ENCODE measurements around the gene KCTD16. TPM values are rescaled to one million over a fixed set of nuclear protein-coding genes. Genes with fewer than 3 reads are reported as not detected.

KCTD16 gene
- total and polyA plus RNA-seq, 7 experiments from 2014 or later, result 0.07 to 0.22 (median 0.13) TPM; not detected in 4

- Histone ChIP-seq H3K27me3 (ENCODE audit: control insufficient read depth in 2 of 2, insufficient read depth in 2 of 2, low read length in 2 of 2) (no peaks in the 10 kb centered on the region), H3K4me3 (ENCODE audit: low read length) (no peak overlapping the region), H3K36me3 (ENCODE audit: control insufficient read depth in 2 of 3, insufficient read depth in 3 of 3, low read length in 3 of 3) (no peaks in the 10 kb centered on the region), H3K9me3 (ENCODE audit: control insufficient read depth in 2 of 3, low read length in 3 of 3) (no peaks in the 10 kb centered on the region), H3K4me1 (ENCODE audit: control insufficient read depth in 2 of 2, insufficient read depth in 2 of 2, low read length in 2 of 2) (no peaks in the 10 kb centered on the region), H3K27ac (ENCODE audit: low read depth, low read length) (no peak overlapping the region)
- no peak for DNase-seq
- intact Hi-C loops (cut with micrococcal nuclease), result no loop called here
- ChIA-PET POLR2A (no interaction called here), CTCF (no interaction called here)
- ATAC-seq, result no peak
- Mint-ChIP-seq H3K9me3 (peaks cover 0 to 4% (median 0%) of the 10 kb centered on the region in 11 donors), H3K27me3 (peaks cover 0 to 8% (median 4%) of the 10 kb centered on the region in 5 donors), H3K4me1 (no peaks in the 10 kb centered on the region), H3K36me3 (no peaks in the 10 kb centered on the region), H3K4me3 (no peak overlapping the region), H3K27ac (peak overlapping the region in 1 of 9 donors; percentile 62)
These were observed 233.2 kb downstream of the KCTD16 start for GRCh38 chr5:144403817-144404420.

DNA sequence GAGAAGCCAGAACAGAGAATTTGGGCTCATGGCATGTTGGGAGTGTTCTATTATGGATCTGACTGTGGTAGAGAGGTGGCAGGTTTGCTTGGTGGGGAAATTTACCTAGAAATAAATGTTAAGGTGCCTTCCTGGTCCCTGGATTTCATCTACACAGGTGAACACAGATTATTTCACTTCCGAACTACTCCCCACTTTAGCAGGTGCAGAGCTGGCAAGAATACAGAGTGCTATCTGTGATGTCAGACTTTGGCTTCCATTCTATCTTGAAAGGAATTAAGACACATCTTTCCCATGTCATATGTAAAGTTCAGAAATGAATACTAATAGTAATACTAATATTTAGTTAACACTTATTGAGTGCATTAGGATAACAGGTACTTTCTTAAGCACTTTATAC lies 234.0 kb downstream of the KCTD16 start:
- Mint-ChIP-seq H3K4me3 (no peak overlapping the region), H3K9me3 (peaks cover 0 to 4% (median 0%) of the 10 kb centered on the region in 11 donors), H3K27ac (no peak overlapping the region), H3K4me1 (no peaks in the 10 kb centered on the region), H3K27me3 (peaks cover 0 to 8% (median 4%) of the 10 kb centered on the region in 5 donors), H3K36me3 (no peaks in the 10 kb centered on the region)
- H3K4me3 ChIP-seq (ENCODE audit: low read length), result no peak overlapping the region
- intact Hi-C loops (cut with micrococcal nuclease), result no loop called here
- H3K27me3 ChIP-seq (ENCODE audit: control insufficient read depth in 2 of 2, insufficient read depth in 2 of 2, low read length in 2 of 2), result no peaks in the 10 kb centered on the region
- ChIA-PET CTCF (no interaction called here), POLR2A (no interaction called here)
- no peaks in the 10 kb centered on the region for H3K9me3 ChIP-seq (ENCODE audit: control insufficient read depth in 2 of 3, low read length in 3 of 3)
- ATAC-seq (no peak), DNase-seq (no peak)
- H3K36me3 ChIP-seq (ENCODE audit: control insufficient read depth in 2 of 3, insufficient read depth in 3 of 3, low read length in 3 of 3), result no peaks in the 10 kb centered on the region
- no peaks in the 10 kb centered on the region for H3K4me1 ChIP-seq (ENCODE audit: control insufficient read depth in 2 of 2, insufficient read depth in 2 of 2, low read length in 2 of 2)
- no peak overlapping the region for H3K27ac ChIP-seq (ENCODE audit: low read depth, low read length)

GRCh38 chr5:144405991-144406390 lies 235.3 kb downstream of the KCTD16 start:
- Mint-ChIP-seq H3K4me1 (no peaks in the 10 kb centered on the region), H3K27me3 (peaks cover 0 to 4% (median 3%) of the 10 kb centered on the region in 5 donors), H3K27ac (no peak overlapping the region), H3K4me3 (no peak overlapping the region), H3K36me3 (no peaks in the 10 kb centered on the region), H3K9me3 (peaks cover 0 to 6% (median 4%) of the 10 kb centered on the region in 11 donors)
- H3K27me3 ChIP-seq (ENCODE audit: control insufficient read depth in 2 of 2, insufficient read depth in 2 of 2, low read length in 2 of 2), result no peaks in the 10 kb centered on the region
- ChIA-PET POLR2A (no interaction called here), CTCF (no interaction called here)
- H3K9me3 ChIP-seq (ENCODE audit: control insufficient read depth in 2 of 3, low read length in 3 of 3), result no peaks in the 10 kb centered on the region
- intact Hi-C loops (cut with micrococcal nuclease), result no loop called here
- no peak overlapping the region for H3K4me3 ChIP-seq (ENCODE audit: low read length)
- DNase-seq (no peak), ATAC-seq (no peak)
- H3K36me3 ChIP-seq (ENCODE audit: control insufficient read depth in 2 of 3, insufficient read depth in 3 of 3, low read length in 3 of 3), result no peaks in the 10 kb centered on the region
- H3K27ac ChIP-seq (ENCODE audit: low read depth, low read length), result no peak overlapping the region
- no peaks in the 10 kb centered on the region for H3K4me1 ChIP-seq (ENCODE audit: control insufficient read depth in 2 of 2, insufficient read depth in 2 of 2, low read length in 2 of 2)

- DNase-seq, result no peak
- Mint-ChIP-seq H3K4me3 (no peak overlapping the region), H3K27ac (no peak overlapping the region), H3K4me1 (no peaks in the 10 kb centered on the region), H3K36me3 (no peaks in the 10 kb centered on the region), H3K27me3 (peaks cover 0 to 4% (median 3%) of the 10 kb centered on the region in 5 donors), H3K9me3 (peaks cover 0 to 6% (median 4%) of the 10 kb centered on the region in 11 donors)
- POLR2A ChIA-PET, result no interaction called here
- Histone ChIP-seq H3K36me3 (ENCODE audit: control insufficient read depth in 2 of 3, insufficient read depth in 3 of 3, low read length in 3 of 3) (no peaks in the 10 kb centered on the region), H3K4me3 (ENCODE audit: low read length) (no peak overlapping the region), H3K27me3 (ENCODE audit: control insufficient read depth in 2 of 2, insufficient read depth in 2 of 2, low read length in 2 of 2) (no peaks in the 10 kb centered on the region), H3K4me1 (ENCODE audit: control insufficient read depth in 2 of 2, insufficient read depth in 2 of 2, low read length in 2 of 2) (no peaks in the 10 kb centered on the region), H3K9me3 (ENCODE audit: control insufficient read depth in 2 of 3, low read length in 3 of 3) (no peaks in the 10 kb centered on the region), H3K27ac (ENCODE audit: low read depth, low read length) (no peak overlapping the region)
- ATAC-seq, result no peak
- intact Hi-C loops (cut with micrococcal nuclease), result no loop called here
- CTCF ChIA-PET, result no interaction called here
These were observed 235.8 kb downstream of the KCTD16 start for GRCh38 chr5:144406442-144406841.

DNA sequence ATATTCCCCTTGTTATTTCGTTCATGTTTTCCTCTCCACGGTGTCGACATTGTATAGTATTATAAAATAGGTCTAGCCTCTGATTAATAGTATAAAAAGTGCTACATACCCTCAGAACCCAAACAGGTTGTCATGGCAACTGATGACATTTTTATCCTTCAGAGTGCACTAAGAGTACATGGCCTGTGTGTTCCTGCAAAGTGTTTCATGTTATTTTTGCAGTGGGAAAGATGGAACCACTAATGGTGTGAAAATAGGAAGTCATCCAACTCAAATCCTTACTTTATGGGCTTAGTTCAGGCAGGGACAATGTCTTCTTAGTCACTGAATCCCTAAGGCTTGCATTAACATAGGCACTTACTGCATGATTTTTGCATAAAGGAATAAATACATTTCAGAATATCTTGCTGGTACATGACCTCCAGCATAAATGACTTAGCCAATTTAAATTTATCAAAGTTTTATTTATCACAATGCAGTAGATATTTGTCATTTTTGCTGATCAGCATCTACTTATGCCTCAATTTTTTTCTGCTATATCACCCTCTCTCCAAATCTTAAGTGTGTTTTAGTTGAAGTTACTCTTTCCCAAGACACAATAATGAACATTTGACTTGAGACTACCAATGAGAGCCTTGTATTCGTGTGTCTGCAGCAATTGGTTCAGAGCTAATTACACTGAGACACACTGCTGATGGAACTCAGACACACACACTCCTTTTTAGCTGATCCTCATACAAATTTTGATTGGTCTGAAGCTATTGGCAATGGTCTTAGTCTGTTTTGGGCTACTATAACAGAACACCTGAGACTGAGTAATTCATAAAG lies 243.7 kb downstream of the KCTD16 start:
- H3K27me3 ChIP-seq (ENCODE audit: control insufficient read depth in 2 of 2, insufficient read depth in 2 of 2, low read length in 2 of 2), result no peaks in the 10 kb centered on the region
- no peak overlapping the region for H3K27ac ChIP-seq (ENCODE audit: low read depth, low read length)
- intact Hi-C loops (cut with micrococcal nuclease), result no loop called here
- H3K4me1 ChIP-seq (ENCODE audit: control insufficient read depth in 2 of 2, insufficient read depth in 2 of 2, low read length in 2 of 2), result no peaks in the 10 kb centered on the region
- DNase-seq, result no peak
- Mint-ChIP-seq H3K4me1 (no peaks in the 10 kb centered on the region), H3K9me3 (peaks cover 2 to 24% (median 9%) of the 10 kb centered on the region in 11 donors), H3K4me3 (no peak overlapping the region), H3K36me3 (no peaks in the 10 kb centered on the region), H3K27me3 (no peaks in the 10 kb centered on the region), H3K27ac (no peak overlapping the region)
- no peak for ATAC-seq
- POLR2A ChIA-PET, result no interaction called here
- no peak overlapping the region for H3K4me3 ChIP-seq (ENCODE audit: low read length)
- CTCF ChIA-PET, result no interaction called here
- H3K9me3 ChIP-seq (ENCODE audit: control insufficient read depth in 2 of 3, low read length in 3 of 3), result no peaks in the 10 kb centered on the region
- H3K36me3 ChIP-seq (ENCODE audit: control insufficient read depth in 2 of 3, insufficient read depth in 3 of 3, low read length in 3 of 3), result no peaks in the 10 kb centered on the region

DNA sequence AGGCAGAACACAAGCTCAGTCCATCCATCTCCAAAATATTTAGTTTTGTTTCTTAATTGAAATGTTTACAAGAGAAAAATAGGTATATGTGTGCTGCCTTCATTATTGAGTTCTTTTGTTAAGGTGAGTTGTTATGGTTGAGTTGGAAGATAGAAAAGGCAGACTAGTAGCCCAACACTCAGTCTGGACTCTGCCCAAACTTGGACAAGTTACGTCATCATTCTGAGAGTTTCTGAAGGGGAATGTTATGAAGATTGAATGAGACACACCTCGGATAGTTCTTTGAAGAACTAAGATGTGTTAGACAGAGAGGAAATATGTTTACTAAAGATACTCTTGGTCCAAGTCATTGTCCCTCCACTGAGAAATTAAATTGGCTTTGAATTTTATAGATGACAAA lies 245.5 kb downstream of the KCTD16 start:
- CTCF ChIA-PET, result no interaction called here
- no peak overlapping the region for H3K27ac ChIP-seq (ENCODE audit: low read depth, low read length)
- Mint-ChIP-seq H3K4me1 (no peaks in the 10 kb centered on the region), H3K27me3 (peaks cover 0 to 5% (median 0%) of the 10 kb centered on the region in 5 donors), H3K36me3 (no peaks in the 10 kb centered on the region), H3K4me3 (no peak overlapping the region), H3K9me3 (peaks cover 4 to 23% (median 9%) of the 10 kb centered on the region in 11 donors), H3K27ac (no peak overlapping the region)
- no peaks in the 10 kb centered on the region for H3K9me3 ChIP-seq (ENCODE audit: control insufficient read depth in 2 of 3, low read length in 3 of 3)
- no peak overlapping the region for H3K4me3 ChIP-seq (ENCODE audit: low read length)
- intact Hi-C loops (cut with micrococcal nuclease), result no loop called here
- POLR2A ChIA-PET, result no interaction called here
- H3K4me1 ChIP-seq (ENCODE audit: control insufficient read depth in 2 of 2, insufficient read depth in 2 of 2, low read length in 2 of 2), result no peaks in the 10 kb centered on the region
- H3K36me3 ChIP-seq (ENCODE audit: control insufficient read depth in 2 of 3, insufficient read depth in 3 of 3, low read length in 3 of 3), result no peaks in the 10 kb centered on the region
- H3K27me3 ChIP-seq (ENCODE audit: control insufficient read depth in 2 of 2, insufficient read depth in 2 of 2, low read length in 2 of 2), result no peaks in the 10 kb centered on the region
- no peak for ATAC-seq
- DNase-seq, result no peak

- H3K36me3 ChIP-seq (ENCODE audit: control insufficient read depth in 2 of 3, insufficient read depth in 3 of 3, low read length in 3 of 3), result no peaks in the 10 kb centered on the region
- H3K4me1 ChIP-seq (ENCODE audit: control insufficient read depth in 2 of 2, insufficient read depth in 2 of 2, low read length in 2 of 2), result no peaks in the 10 kb centered on the region
- Mint-ChIP-seq H3K36me3 (no peaks in the 10 kb centered on the region), H3K4me1 (no peaks in the 10 kb centered on the region), H3K9me3 (peaks cover 4 to 21% (median 15%) of the 10 kb centered on the region in 11 donors), H3K4me3 (no peak overlapping the region), H3K27ac (no peak overlapping the region), H3K27me3 (peaks cover 0 to 6% (median 0%) of the 10 kb centered on the region in 5 donors)
- no peaks in the 10 kb centered on the region for H3K9me3 ChIP-seq (ENCODE audit: control insufficient read depth in 2 of 3, low read length in 3 of 3)
- H3K4me3 ChIP-seq (ENCODE audit: low read length), result no peak overlapping the region
- H3K27ac ChIP-seq (ENCODE audit: low read depth, low read length), result no peak overlapping the region
- DNase-seq (no peak), ATAC-seq (no peak)
- no peaks in the 10 kb centered on the region for H3K27me3 ChIP-seq (ENCODE audit: control insufficient read depth in 2 of 2, insufficient read depth in 2 of 2, low read length in 2 of 2)
- intact Hi-C loops (cut with micrococcal nuclease), result no loop called here
- ChIA-PET POLR2A (no interaction called here), CTCF (no interaction called here)
These were observed 248.0 kb downstream of the KCTD16 start for GRCh38 chr5:144418719-144419118.

Data from naive thymus-derived CD4-positive, alpha-beta T cell (primary cell).